GM12878 (cell line): ENCODE measurements around the gene EXD3. TPM values are rescaled to one million over a fixed set of nuclear protein-coding genes. Genes with fewer than 3 reads are reported as not detected.

Experiments used
- BCL3 ChIP-seq: IDR thresholded peaks from 2 replicates; pipeline ENCODE4 v1.6.1; 2011; ENCODE audit warnings: borderline replicate concordance, low read depth, mild to moderate bottlenecking, moderate library complexity, low read length; ENCODE audit not compliant: insufficient read depth, poor library complexity, severe bottlenecking
- ESRRA ChIP-seq: IDR thresholded peaks from 2 replicates; pipeline ENCODE4 v1.6.1; 2012; ENCODE audit warnings: mild to moderate bottlenecking, low read length, improper control_type of control experiment
- IRF4 ChIP-seq: IDR thresholded peaks from 2 replicates; pipeline ENCODE4 v1.6.1; 2011; ENCODE audit warnings: low read depth, low read length
- PRDM15 ChIP-seq: fragments of 450-650 bp; formaldehyde crosslinking; IDR thresholded peaks from 2 replicates; pipeline ENCODE4 v1.4.0; 2020; ENCODE audit warnings: mild to moderate bottlenecking, moderate library complexity
- polyA plus RNA-seq, 11 experiments: library from polyadenylated mRNA; depleted of rRNA in 4 of 11; unstranded in 6 of 11; stranded (reverse) in 5 of 11; fragments of >200 nt; fragmentation: Nextera tagmentation in 4 of 11; fragmentation: Illumina TruSeq in 1 of 11; extraction: Ambion mirVana in 4 of 11; extraction: Trizol in 1 of 11; gene quantifications; 1 replicate in 1 of 11; 2 replicates in 10 of 11; pipeline versions ENCODE4 v1.2.1 to v1.2.3, GENCODE V29; 2011 to 2016; ENCODE audit warnings: inconsistent platforms in 2 of 11, missing spikeins in 2 of 11, low read depth in 1 of 11
- total RNA-seq, 4 experiments: library from RNA; depleted of rRNA in 3 of 4; stranded (reverse); fragments of >200 nt in 3 of 4; fragmentation: Illumina TruSeq in 1 of 4; extraction: Trizol in 1 of 4; gene quantifications; 2 replicates each; pipeline versions ENCODE4 v1.2.1 to v1.2.3, GENCODE V29; 2013 to 2021
- TF ChIP-seq, protein P1 (sequence below): fragments of 450-650 bp; conservative IDR thresholded peaks from 2 replicates; pipeline ENCODE4 v1.6.1; 2017; ENCODE audit warnings: mild to moderate bottlenecking, moderate library complexity
- TF ChIP-seq, protein P2 (sequence below): fragments of 450-650 bp; IDR thresholded peaks from 2 replicates; pipeline ENCODE4 v1.6.1; 2017; ENCODE audit warnings: borderline replicate concordance

EXD3 gene
- total and polyA plus RNA-seq, 10 of the 15 experiments (the other 5 are each of a cell fraction or from before 2014, with no cell fraction given): 0.21 to 7.1 (median 3.6) TPM

DNA sequence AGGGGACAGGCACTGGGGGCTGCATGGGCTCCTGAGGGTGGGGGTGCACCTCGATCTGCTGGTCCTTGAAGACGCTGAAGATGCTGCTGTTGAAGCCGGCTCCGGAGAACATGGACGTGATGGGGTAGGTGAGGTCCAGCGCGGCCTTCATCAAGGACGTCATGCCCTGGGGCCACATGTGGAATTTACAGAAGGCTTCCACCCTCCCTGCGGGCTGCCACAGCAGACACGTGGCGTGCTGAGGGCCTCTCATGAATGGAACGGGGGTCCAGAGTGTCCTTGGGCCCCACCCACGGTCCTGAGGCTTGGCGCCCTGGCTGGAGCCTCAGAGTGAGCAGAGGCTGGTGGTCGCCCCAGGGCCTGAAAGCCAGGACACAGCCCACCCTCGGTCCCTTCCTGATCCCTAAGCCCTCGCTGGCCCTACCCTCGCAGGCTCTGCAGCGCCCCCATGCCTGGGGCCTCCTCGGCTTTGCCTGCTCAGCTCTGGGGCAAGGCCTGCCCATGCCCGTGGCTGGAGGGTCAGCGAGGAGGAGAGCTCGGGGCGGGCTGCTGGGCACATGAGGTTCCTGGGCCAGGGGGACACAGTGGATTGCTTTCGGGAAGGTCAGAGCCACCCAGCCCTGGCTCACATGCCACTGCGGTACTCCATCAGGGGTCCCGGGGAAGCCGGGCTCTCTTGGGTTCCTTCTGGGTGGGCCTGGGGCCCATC lies 41.5 kb upstream of the EXD3 start (continued):
- TF ChIP-seq, protein P1, sequence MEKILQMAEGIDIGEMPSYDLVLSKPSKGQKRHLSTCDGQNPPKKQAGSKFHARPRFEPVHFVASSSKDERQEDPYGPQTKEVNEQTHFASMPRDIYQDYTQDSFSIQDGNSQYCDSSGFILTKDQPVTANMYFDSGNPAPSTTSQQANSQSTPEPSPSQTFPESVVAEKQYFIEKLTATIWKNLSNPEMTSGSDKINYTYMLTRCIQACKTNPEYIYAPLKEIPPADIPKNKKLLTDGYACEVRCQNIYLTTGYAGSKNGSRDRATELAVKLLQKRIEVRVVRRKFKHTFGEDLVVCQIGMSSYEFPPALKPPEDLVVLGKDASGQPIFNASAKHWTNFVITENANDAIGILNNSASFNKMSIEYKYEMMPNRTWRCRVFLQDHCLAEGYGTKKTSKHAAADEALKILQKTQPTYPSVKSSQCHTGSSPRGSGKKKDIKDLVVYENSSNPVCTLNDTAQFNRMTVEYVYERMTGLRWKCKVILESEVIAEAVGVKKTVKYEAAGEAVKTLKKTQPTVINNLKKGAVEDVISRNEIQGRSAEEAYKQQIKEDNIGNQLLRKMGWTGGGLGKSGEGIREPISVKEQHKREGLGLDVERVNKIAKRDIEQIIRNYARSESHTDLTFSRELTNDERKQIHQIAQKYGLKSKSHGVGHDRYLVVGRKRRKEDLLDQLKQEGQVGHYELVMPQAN: no peak
- TF ChIP-seq BCL3 (no peak), PRDM15 (CRISPR knock-in tag) (no peak), IRF4 (no peak), ESRRA (no peak)
- TF ChIP-seq, protein P2, sequence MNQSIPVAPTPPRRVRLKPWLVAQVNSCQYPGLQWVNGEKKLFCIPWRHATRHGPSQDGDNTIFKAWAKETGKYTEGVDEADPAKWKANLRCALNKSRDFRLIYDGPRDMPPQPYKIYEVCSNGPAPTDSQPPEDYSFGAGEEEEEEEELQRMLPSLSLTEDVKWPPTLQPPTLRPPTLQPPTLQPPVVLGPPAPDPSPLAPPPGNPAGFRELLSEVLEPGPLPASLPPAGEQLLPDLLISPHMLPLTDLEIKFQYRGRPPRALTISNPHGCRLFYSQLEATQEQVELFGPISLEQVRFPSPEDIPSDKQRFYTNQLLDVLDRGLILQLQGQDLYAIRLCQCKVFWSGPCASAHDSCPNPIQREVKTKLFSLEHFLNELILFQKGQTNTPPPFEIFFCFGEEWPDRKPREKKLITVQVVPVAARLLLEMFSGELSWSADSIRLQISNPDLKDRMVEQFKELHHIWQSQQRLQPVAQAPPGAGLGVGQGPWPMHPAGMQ: no peak
